WTC11 (cell line): ENCODE results near the gene PIK3R2. TPM values are rescaled to one million over a fixed set of nuclear protein-coding genes. Genes with fewer than 3 reads are reported as not detected.

ENCODE experiments used
- ETV6 ChIP-seq: sonication (generic); formaldehyde crosslinking; IDR thresholded peaks from 2 replicates; pipeline ENCODE4 v1.8.1; 2022; ENCODE audit warnings: mild to moderate bottlenecking, missing genetic modification reagents
- FOXJ3 ChIP-seq: sonication (generic); formaldehyde crosslinking; IDR thresholded peaks from 2 replicates; pipeline ENCODE4 v1.9.0; 2021; ENCODE audit warnings: missing genetic modification reagents, mild to moderate bottlenecking, borderline replicate concordance
- GTF2I ChIP-seq: fragments of 250-450 bp; sonication (Bioruptor Pico); conservative IDR thresholded peaks from 2 replicates; pipeline ENCODE4 v1.4.0; 2021; ENCODE audit warnings: mild to moderate bottlenecking
- MXD4 ChIP-seq: fragments of 250-450 bp; sonication (Bioruptor Pico); IDR thresholded peaks from 2 replicates; pipeline ENCODE4 v1.8.0; 2021; ENCODE audit warnings: mild to moderate bottlenecking, moderate library complexity, borderline replicate concordance
- MYBL2 ChIP-seq: sonication (generic); formaldehyde crosslinking; IDR thresholded peaks from 2 replicates; pipeline ENCODE4 v1.8.1; 2023; ENCODE audit warnings: mild to moderate bottlenecking, moderate library complexity, missing genetic modification reagents
- NFATC4 ChIP-seq: fragments of 250-450 bp; sonication (Bioruptor Pico); IDR thresholded peaks from 2 replicates; pipeline ENCODE4 v1.9.0; 2021; ENCODE audit warnings: mild to moderate bottlenecking
- NFE2L1 ChIP-seq: sonication (generic); formaldehyde crosslinking; IDR thresholded peaks from 2 replicates; pipeline ENCODE4 v1.8.1; 2023; ENCODE audit warnings: missing genetic modification reagents
- NR1H2 ChIP-seq: sonication (generic); formaldehyde crosslinking; IDR thresholded peaks from 2 replicates; pipeline ENCODE4 v1.9.0; 2021; ENCODE audit warnings: mild to moderate bottlenecking, moderate library complexity, missing genetic modification reagents
- NR2C2 ChIP-seq: sonication (generic); formaldehyde crosslinking; IDR thresholded peaks from 2 replicates; pipeline ENCODE4 v1.8.0; 2022; ENCODE audit warnings: mild to moderate bottlenecking, missing genetic modification reagents
- OVOL2 ChIP-seq: fragments of 250-450 bp; sonication (Bioruptor Pico); IDR thresholded peaks from 2 replicates; pipeline ENCODE4 v1.9.0; 2021; ENCODE audit warnings: mild to moderate bottlenecking, borderline replicate concordance
- TCF7 ChIP-seq: sonication (generic); formaldehyde crosslinking; IDR thresholded peaks from 2 replicates; pipeline ENCODE4 v1.8.0; 2022; ENCODE audit warnings: mild to moderate bottlenecking, low read depth, missing genetic modification reagents, moderate library complexity
- TEAD1 ChIP-seq: sonication (generic); formaldehyde crosslinking; IDR thresholded peaks from 2 replicates; pipeline ENCODE4 v1.8.0; 2022; ENCODE audit warnings: mild to moderate bottlenecking, missing genetic modification reagents
- ZNF121 ChIP-seq: sonication (generic); formaldehyde crosslinking; IDR thresholded peaks from 2 replicates; pipeline ENCODE4 v1.8.0; 2023; ENCODE audit warnings: missing genetic modification reagents
- ZNF138 ChIP-seq: sonication (generic); formaldehyde crosslinking; conservative IDR thresholded peaks from 2 replicates; pipeline ENCODE4 v1.8.1; 2022; ENCODE audit warnings: mild to moderate bottlenecking, moderate library complexity, missing genetic modification reagents
- ZNF396 ChIP-seq: fragments of 250-450 bp; sonication (Bioruptor Pico); IDR thresholded peaks from 2 replicates; pipeline ENCODE4 v1.8.0; 2021; ENCODE audit warnings: mild to moderate bottlenecking, moderate library complexity, borderline replicate concordance
- total RNA-seq: library from RNA; stranded (reverse); gene quantifications from 3 replicates; pipeline ENCODE4 v1.2.3, GENCODE V29; 2021
- TF ChIP-seq, protein P1 (sequence below): fragments of 250-450 bp; sonication (Bioruptor Pico); IDR thresholded peaks from 2 replicates; pipeline ENCODE4 v1.9.0; 2021; ENCODE audit warnings: moderate library complexity, mild to moderate bottlenecking, inconsistent platforms, borderline replicate concordance
- TF ChIP-seq, protein P2 (sequence below): sonication (generic); formaldehyde crosslinking; IDR thresholded peaks from 2 replicates; pipeline ENCODE4 v1.8.1; 2022; ENCODE audit warnings: missing genetic modification reagents, borderline replicate concordance
- TF ChIP-seq, protein P3 (sequence below): sonication (generic); formaldehyde crosslinking; IDR thresholded peaks from 2 replicates; pipeline ENCODE4 v1.8.0; 2022; ENCODE audit warnings: missing genetic modification reagents
- TF ChIP-seq, protein P4 (sequence below): sonication (generic); formaldehyde crosslinking; IDR thresholded peaks from 2 replicates; pipeline ENCODE4 v1.8.0; 2022; ENCODE audit warnings: mild to moderate bottlenecking, missing genetic modification reagents
- TF ChIP-seq, protein P5 (sequence below): sonication (generic); formaldehyde crosslinking; IDR thresholded peaks from 2 replicates; pipeline ENCODE4 v1.8.1; 2022; ENCODE audit warnings: low read depth, missing genetic modification reagents, borderline replicate concordance
- TF ChIP-seq, protein P6 (sequence below): fragments of 250-450 bp; sonication (Bioruptor Pico); IDR thresholded peaks from 2 replicates; pipeline ENCODE4 v1.9.0; 2021; ENCODE audit warnings: mild to moderate bottlenecking
- TF ChIP-seq, protein P7 (sequence below): sonication (generic); formaldehyde crosslinking; IDR thresholded peaks from 2 replicates; pipeline ENCODE4 v1.8.1; 2022; ENCODE audit warnings: mild to moderate bottlenecking, moderate library complexity, missing genetic modification reagents
- TF ChIP-seq, protein P8 (sequence below): sonication (generic); formaldehyde crosslinking; conservative IDR thresholded peaks from 2 replicates; pipeline ENCODE4 v1.8.1; 2023; ENCODE audit warnings: mild to moderate bottlenecking, low read depth, missing genetic modification reagents, moderate library complexity
- TF ChIP-seq, protein P9 (sequence below): sonication (generic); formaldehyde crosslinking; IDR thresholded peaks from 2 replicates; pipeline ENCODE4 v1.8.1; 2023; ENCODE audit warnings: mild to moderate bottlenecking, missing genetic modification reagents

Gene PIK3R2
- total RNA-seq, 1 experiment from 2014 or later: 56.9 TPM

DNA sequence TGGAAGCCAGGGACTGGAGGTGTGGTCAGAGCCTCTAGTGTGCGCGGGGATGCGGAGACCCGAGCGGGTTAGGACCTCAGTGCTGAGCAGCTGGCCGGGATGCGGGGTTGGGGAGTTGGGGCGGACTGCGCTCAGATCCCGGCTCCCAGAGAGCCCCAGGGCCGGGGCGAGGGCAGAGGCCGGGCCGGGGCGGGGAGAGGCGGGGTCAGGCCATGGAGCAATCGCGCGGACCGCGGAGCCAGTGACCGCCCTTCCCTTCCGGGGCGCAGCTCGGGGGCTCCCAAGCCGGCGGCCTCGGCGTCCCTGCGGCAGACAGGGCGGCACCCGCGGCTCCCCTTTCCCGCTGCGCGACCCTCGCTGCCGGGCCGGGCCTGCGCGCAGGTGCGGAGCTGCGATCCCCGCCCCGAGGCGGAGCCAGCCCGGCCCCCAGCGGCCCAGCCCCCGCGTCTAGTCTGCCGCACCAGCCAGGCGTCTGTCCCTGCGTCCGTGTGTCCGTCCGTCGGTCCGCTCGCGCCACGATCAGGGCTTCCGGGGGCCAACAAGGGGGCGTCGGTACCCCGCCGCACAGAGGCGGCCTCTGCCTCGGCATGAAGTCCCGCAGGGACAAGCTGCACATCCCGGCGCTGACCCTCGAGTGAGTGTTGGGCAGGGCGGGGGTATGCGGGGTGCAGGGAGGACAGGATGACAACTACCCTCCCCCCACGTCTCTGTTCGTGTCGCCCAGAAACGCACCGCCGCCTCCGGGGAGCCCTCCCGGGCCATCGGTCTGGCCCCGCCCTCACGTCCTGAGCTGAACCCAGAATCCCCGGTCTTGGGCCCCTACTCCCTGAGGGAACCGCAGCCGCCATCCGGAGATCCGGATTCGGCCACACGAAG is 43.0 kb upstream of the PIK3R2 start (continued):
- TF ChIP-seq, protein P1, sequence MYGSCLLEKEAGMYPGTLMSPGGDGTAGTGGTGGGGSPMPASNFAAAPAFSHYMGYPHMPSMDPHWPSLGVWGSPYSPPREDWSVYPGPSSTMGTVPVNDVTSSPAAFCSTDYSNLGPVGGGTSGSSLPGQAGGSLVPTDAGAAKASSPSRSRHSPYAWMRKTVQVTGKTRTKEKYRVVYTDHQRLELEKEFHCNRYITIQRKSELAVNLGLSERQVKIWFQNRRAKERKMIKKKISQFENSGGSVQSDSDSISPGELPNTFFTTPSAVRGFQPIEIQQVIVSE (CRISPR knock-in tag): no peak
- TF ChIP-seq TCF7 (CRISPR knock-in tag) (no peak), ZNF138 (CRISPR knock-in tag) (no peak), NR1H2 (CRISPR knock-in tag) (no peak), GTF2I (no peak), NR2C2 (no peak), ZNF121 (CRISPR knock-in tag) (no peak), TEAD1 (CRISPR knock-in tag) (no peak), ZNF396 (CRISPR knock-in tag) (no peak), FOXJ3 (CRISPR knock-in tag) (no peak), MXD4 (CRISPR knock-in tag) (no peak), OVOL2 (no peak), NFE2L1 (no peak), ETV6 (CRISPR knock-in tag) (peak; percentile 61; the same call in 1 of the 2 replicates), NFATC4 (CRISPR knock-in tag) (no peak), MYBL2 (CRISPR knock-in tag) (peak; percentile 32; the same call in 1 of the 2 replicates)
- TF ChIP-seq, protein P2, sequence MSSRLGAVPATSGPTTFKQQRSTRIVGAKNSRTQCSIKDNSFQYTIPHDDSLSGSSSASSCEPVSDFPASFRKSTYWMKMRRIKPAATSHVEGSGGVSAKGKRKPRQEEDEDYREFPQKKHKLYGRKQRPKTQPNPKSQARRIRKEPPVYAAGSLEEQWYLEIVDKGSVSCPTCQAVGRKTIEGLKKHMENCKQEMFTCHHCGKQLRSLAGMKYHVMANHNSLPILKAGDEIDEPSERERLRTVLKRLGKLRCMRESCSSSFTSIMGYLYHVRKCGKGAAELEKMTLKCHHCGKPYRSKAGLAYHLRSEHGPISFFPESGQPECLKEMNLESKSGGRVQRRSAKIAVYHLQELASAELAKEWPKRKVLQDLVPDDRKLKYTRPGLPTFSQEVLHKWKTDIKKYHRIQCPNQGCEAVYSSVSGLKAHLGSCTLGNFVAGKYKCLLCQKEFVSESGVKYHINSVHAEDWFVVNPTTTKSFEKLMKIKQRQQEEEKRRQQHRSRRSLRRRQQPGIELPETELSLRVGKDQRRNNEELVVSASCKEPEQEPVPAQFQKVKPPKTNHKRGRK (CRISPR knock-in tag): no peak
- TF ChIP-seq, protein P3, sequence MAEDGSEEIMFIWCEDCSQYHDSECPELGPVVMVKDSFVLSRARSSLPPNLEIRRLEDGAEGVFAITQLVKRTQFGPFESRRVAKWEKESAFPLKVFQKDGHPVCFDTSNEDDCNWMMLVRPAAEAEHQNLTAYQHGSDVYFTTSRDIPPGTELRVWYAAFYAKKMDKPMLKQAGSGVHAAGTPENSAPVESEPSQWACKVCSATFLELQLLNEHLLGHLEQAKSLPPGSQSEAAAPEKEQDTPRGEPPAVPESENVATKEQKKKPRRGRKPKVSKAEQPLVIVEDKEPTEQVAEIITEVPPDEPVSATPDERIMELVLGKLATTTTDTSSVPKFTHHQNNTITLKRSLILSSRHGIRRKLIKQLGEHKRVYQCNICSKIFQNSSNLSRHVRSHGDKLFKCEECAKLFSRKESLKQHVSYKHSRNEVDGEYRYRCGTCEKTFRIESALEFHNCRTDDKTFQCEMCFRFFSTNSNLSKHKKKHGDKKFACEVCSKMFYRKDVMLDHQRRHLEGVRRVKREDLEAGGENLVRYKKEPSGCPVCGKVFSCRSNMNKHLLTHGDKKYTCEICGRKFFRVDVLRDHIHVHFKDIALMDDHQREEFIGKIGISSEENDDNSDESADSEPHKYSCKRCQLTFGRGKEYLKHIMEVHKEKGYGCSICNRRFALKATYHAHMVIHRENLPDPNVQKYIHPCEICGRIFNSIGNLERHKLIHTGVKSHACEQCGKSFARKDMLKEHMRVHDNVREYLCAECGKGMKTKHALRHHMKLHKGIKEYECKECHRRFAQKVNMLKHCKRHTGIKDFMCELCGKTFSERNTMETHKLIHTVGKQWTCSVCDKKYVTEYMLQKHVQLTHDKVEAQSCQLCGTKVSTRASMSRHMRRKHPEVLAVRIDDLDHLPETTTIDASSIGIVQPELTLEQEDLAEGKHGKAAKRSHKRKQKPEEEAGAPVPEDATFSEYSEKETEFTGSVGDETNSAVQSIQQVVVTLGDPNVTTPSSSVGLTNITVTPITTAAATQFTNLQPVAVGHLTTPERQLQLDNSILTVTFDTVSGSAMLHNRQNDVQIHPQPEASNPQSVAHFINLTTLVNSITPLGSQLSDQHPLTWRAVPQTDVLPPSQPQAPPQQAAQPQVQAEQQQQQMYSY (CRISPR knock-in tag): no peak
- TF ChIP-seq, protein P4, sequence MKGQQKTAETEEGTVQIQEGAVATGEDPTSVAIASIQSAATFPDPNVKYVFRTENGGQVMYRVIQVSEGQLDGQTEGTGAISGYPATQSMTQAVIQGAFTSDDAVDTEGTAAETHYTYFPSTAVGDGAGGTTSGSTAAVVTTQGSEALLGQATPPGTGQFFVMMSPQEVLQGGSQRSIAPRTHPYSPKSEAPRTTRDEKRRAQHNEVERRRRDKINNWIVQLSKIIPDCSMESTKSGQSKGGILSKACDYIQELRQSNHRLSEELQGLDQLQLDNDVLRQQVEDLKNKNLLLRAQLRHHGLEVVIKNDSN (CRISPR knock-in tag): no peak
- TF ChIP-seq, protein P5, sequence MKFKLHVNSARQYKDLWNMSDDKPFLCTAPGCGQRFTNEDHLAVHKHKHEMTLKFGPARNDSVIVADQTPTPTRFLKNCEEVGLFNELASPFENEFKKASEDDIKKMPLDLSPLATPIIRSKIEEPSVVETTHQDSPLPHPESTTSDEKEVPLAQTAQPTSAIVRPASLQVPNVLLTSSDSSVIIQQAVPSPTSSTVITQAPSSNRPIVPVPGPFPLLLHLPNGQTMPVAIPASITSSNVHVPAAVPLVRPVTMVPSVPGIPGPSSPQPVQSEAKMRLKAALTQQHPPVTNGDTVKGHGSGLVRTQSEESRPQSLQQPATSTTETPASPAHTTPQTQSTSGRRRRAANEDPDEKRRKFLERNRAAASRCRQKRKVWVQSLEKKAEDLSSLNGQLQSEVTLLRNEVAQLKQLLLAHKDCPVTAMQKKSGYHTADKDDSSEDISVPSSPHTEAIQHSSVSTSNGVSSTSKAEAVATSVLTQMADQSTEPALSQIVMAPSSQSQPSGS (CRISPR knock-in tag): no peak
- TF ChIP-seq, protein P6, sequence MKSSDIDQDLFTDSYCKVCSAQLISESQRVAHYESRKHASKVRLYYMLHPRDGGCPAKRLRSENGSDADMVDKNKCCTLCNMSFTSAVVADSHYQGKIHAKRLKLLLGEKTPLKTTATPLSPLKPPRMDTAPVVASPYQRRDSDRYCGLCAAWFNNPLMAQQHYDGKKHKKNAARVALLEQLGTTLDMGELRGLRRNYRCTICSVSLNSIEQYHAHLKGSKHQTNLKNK (CRISPR knock-in tag): no peak
- TF ChIP-seq, protein P7, sequence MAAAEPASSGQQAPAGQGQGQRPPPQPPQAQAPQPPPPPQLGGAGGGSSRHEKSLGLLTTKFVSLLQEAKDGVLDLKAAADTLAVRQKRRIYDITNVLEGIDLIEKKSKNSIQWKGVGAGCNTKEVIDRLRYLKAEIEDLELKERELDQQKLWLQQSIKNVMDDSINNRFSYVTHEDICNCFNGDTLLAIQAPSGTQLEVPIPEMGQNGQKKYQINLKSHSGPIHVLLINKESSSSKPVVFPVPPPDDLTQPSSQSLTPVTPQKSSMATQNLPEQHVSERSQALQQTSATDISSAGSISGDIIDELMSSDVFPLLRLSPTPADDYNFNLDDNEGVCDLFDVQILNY: peak; percentile 30; the same call in 1 of the 2 replicates
- TF ChIP-seq, protein P8, sequence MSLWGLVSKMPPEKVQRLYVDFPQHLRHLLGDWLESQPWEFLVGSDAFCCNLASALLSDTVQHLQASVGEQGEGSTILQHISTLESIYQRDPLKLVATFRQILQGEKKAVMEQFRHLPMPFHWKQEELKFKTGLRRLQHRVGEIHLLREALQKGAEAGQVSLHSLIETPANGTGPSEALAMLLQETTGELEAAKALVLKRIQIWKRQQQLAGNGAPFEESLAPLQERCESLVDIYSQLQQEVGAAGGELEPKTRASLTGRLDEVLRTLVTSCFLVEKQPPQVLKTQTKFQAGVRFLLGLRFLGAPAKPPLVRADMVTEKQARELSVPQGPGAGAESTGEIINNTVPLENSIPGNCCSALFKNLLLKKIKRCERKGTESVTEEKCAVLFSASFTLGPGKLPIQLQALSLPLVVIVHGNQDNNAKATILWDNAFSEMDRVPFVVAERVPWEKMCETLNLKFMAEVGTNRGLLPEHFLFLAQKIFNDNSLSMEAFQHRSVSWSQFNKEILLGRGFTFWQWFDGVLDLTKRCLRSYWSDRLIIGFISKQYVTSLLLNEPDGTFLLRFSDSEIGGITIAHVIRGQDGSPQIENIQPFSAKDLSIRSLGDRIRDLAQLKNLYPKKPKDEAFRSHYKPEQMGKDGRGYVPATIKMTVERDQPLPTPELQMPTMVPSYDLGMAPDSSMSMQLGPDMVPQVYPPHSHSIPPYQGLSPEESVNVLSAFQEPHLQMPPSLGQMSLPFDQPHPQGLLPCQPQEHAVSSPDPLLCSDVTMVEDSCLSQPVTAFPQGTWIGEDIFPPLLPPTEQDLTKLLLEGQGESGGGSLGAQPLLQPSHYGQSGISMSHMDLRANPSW (CRISPR knock-in tag): no peak
- TF ChIP-seq, protein P9, sequence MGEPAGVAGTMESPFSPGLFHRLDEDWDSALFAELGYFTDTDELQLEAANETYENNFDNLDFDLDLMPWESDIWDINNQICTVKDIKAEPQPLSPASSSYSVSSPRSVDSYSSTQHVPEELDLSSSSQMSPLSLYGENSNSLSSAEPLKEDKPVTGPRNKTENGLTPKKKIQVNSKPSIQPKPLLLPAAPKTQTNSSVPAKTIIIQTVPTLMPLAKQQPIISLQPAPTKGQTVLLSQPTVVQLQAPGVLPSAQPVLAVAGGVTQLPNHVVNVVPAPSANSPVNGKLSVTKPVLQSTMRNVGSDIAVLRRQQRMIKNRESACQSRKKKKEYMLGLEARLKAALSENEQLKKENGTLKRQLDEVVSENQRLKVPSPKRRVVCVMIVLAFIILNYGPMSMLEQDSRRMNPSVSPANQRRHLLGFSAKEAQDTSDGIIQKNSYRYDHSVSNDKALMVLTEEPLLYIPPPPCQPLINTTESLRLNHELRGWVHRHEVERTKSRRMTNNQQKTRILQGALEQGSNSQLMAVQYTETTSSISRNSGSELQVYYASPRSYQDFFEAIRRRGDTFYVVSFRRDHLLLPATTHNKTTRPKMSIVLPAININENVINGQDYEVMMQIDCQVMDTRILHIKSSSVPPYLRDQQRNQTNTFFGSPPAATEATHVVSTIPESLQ: no peak
